Posterior vena cava (tissue), 2 donors: ENCODE results near the gene PTPRD. TPM values are rescaled to one million over a fixed set of nuclear protein-coding genes. Genes with fewer than 3 reads are reported as not detected.

ENCODE experiments used
- DNase-seq: peaks from one replicate; pipeline ENCODE4 v3.0.0-alpha.2; 2020; ENCODE audit warnings: low spot score
- intact Hi-C, 2 donors: fragments of 100-400 bp; cut with DNase I; formaldehyde crosslinking; loops; one replicate each; pipeline versions ENCODE4 v1.14.1 to v1.14.2; 2022 to 2023
- total RNA-seq, 2 donors: library from RNA; stranded (reverse); fragmentation: NEBNext Ultra II Directional; extraction: Animal tissue kit (Norgen Biotek cat#: 25700); gene quantifications; one replicate each; pipeline ENCODE4 v1.2.1, GENCODE V29; 2021
- donor health status: DM: yes; HTN: yes; CAD: no.
- donor health status: DM: yes; HTN: yes; CAD: no.

The PTPRD gene
- total RNA-seq, 2 donors from 2014 or later: 21.4 to 51.2 TPM

DNA sequence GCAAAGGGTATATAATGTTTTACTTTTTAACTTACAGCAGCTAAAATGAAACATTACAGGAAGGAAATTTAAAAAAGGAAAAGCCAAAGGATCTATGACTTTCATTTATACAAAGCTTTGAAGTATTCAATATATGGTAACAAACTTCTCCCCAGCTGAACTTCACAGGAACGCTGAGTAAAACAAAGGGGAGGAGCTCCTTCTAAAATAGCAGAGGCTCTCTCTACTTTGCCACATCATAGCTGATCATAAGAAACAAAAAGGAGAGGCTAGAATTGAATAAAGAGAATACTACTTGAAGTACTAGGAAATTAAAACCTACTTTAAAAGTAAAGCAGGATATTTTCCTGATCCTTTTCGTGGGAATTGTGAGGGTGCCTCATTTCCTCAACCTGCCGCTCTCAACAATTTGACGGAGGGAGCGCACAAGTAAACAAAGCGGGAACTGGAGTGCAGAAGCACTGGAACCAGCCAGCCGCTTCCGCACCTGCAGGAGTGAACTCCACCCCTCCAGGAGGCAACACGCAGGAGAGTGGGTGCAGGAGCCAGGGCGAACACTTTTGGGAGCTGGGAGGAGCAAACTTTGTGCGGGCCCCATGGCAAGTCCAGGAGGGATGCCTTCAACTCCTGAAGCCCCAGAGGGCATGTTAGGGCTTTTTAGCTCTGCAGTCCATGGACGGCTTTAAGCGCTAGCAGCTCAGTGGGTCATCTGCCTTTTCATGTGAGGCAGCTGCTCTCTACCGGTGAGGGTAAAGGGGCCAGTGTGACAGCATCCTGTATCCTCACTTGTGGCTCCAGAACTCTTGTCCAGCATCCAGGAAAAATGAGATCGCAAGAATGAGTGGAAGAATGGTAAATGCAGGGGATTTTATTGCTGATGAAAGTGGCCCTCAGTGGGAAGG is 757.4 kb downstream of the PTPRD start:
- intact Hi-C loops: no loop called here
- DNase-seq: no peak

DNA sequence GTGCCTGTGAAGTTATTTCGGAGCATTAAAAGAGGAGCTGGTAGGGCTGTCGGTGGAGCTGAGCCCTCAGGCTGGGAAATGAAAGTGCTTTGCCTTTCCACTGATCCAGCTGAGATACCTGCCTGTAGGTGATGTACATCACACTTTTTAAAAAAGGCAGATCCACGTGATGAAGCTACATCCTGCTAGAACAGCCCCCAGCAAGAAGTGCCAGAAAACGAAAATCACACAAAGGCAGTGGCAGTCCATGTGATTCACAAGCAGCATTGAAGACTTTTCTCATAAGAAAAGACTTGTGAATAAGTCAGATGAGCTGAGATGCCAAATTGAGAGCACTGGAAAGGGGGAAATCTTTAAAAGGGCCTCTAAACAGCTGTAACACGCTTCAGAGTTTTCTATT is 765.1 kb downstream of the PTPRD start:
- intact Hi-C loops: no loop called here

DNA sequence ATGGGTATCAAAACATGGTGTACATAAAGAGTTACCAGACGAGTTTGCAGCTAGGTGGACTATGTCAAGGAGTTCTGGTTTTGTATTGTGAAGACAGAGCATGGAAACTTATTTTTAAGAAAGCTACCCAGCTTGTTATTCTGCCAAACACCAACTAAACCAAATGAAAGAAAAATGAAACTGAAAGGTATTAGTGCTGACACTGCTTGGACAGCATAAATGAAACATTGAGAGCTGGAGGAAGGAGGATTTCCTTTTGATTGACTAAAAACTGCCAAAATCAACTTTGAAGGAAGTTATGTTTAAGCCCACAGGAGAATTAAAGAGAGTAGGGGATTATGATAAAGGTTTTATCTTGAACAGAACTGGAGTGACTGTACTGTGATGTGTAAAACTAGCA is 766.2 kb downstream of the PTPRD start:
- intact Hi-C loops: no loop called here

More for the DNA sequence above, 765.1 kb downstream of the PTPRD start:
- no peak for DNase-seq

DNA sequence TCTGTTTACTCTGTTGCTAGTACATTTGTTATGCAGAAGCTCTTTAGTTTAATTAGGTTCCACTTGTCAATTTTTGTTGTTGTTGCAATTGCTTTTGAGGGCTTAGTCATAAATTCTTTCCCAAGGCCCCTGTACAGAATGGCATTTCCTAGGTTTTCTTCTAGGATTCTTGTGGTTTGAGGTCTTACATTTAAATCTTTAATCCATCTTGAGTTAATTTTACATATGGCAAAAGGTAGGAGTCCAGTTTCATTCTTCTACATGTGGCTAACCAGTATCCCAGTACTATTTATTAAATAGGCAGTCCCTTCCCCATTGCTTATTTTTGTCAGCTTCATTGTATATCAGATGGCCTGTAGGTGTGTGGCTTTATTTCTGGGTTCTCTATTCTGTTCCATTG is 792.4 kb downstream of the PTPRD start:
- no peak for DNase-seq
- intact Hi-C loops: no loop called here

More for the DNA sequence above, 766.2 kb downstream of the PTPRD start:
- no peak for DNase-seq

DNA sequence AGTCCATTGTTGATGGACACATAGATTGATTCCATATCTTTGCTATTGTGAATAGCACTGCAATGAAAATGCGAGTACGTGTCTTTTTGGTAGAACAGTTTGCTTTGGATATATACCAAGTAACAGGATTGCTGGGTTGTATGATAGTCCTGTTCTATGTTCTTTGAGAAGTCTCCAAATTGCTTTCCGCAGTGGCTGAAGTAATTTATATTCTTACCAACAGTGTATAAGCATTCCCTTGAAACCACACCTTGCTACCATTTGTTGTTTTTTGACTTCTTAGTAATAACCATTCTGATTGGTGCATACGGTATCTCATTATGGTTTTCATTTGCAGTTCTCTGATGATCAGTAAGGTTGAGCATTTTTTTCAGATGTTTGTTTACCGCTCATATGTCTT is 792.9 kb downstream of the PTPRD start:
- no peak for DNase-seq
- intact Hi-C loops: no loop called here

DNA sequence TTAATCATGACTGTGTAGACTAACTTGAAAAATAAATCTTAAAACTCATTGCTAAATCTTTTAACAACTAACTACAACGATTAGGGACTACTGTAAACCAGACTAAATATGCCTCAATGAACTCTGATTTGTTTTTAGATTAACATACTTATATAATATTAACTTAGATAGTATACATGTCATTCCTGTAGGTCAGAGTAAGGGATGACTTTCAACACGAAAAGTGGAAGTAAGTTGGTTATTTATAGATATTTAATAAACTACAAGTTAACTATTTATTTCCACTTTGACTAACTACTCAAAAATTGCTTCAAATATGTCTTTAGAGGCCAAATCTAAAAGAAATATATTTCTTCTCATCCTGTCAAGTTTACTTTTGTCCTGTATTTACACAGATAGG is 795.6 kb downstream of the PTPRD start:
- no peak for DNase-seq
- intact Hi-C loops: no loop called here

DNA sequence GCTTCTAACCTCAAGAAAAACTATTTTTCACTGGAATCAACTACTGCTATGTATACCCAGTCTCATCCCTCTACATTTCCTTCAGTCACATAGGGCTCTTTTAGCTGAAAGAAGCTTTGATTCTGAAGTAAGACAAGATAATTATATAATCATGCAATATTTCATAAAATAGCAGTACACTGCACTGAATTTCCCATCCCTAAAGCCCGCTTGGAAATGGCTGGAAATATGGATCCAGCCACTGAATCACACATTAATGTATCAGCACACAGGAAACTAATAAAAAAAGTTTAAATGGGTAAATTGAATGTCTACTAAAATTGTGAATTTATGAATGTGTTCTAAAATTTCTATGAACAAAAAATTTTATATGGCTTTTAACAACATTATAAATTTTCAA is 808.7 kb downstream of the PTPRD start:
- intact Hi-C loops: no loop called here
- no peak for DNase-seq

DNA sequence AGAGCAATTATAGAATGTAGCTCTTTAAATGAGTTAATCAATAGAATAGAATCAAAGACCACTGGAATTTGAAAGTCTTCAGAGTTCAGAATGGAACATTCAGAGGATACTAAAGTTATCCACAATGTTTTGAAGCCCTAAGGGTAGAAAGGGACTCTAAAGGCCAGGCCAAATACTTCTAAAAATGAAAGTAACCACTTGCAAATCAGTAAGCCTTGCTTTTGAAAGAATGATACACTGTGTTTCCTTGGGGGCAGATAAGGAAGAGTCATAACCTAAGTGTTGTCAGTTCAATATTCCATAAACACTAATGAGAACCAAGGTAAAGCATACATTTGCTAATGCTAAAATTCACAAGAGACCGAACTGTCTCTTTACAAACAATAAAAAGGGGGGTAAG is 813.5 kb downstream of the PTPRD start:
- no peak for DNase-seq
- intact Hi-C loops: loop anchor here (10.0 kb wide), 1 partner anchor 194 kb away; no protein-coding TSS in a partner anchor

DNA sequence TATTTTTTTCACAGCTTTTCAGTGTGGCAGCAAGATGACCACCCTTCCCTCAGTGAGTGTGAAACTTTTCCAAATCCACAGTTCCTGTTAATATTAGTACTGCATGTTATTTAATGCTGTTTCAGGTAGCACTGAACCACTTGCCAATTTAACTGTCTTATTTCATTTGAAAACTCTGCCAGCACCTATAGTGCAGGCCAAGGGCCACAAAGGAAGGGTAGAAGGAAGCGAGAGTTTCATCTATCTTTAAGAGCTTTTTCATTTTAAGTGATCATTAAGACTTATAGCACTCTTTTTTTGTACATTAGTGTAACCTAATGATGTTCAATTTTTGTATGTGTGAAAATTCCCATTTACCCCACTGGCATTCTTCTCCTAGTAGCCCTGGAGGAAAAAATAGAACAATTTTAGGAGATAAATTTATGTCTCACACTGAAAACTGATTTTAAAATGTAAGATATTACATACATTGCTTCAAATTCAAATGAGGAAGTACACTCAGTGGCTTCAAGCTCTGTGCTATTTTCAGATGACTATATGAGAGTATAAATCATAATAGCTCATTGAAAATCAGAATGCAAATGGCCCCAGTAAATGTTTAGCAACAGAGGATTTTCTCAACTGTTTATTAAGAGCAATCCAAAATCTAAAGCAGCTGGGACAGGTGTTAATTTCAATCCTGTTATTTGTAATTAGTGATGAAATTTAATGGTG is 820.5 kb downstream of the PTPRD start:
- intact Hi-C loops: loop anchor here (5.0 to 10.0 kb wide), 2 partner anchors 188 to 1530 kb away; no protein-coding TSS in a partner anchor
- DNase-seq: no peak

DNA sequence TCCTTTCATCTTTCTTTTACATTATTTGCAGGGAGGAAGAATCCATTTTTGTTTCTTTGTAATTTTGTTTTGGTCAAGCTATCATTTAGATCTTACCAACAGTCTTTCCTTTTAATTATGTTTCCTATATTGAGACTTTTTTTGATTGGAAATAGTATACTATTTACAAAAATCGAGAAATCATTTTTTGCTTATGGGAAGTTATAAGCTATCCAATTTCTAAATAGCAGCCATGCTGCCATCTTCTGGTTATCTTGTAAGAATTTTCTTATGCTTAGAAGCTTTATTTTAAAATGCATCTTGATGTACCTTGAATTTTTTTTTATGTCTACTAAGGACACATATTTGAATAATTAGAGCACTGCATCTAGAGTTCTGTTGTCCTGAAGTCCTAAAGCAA is 821.2 kb downstream of the PTPRD start:
- DNase-seq: no peak
- intact Hi-C loops: loop anchor here (5.0 to 10.0 kb wide), 2 partner anchors 187 to 1529 kb away; no protein-coding TSS in a partner anchor

DNA sequence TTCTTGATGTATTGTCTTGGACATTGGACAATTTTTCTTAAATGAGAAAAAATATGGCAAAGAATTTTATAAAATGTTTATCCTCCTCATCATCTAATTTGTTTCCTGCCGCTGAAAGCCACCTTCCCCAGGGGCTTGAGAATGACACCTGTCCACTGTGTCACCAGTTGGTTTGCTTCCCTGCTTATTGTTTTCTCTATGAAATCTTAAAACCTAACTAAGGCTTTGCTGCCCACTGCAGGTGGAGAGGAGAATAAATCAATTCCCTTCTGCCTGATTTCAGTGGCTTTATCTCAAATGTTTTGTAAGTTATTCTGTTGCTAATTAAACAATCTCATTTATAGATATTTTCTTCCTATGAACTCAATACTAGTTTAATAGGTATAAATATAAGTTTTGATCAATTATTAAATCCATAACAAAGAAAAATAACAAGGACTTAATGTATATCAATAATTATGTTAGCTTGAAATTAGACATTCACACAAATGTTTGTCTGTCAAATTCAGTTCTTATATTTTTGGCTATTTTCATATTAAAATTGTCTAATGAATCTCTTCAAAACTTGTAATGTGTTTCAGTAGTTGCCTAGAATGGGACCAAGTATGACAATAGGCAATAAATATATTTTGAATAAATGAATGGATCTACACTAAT is 822.5 kb downstream of the PTPRD start:
- intact Hi-C loops: loop anchor here (5.0 to 10.0 kb wide), 2 partner anchors 186 to 1528 kb away; no protein-coding TSS in a partner anchor
- DNase-seq: no peak

DNA sequence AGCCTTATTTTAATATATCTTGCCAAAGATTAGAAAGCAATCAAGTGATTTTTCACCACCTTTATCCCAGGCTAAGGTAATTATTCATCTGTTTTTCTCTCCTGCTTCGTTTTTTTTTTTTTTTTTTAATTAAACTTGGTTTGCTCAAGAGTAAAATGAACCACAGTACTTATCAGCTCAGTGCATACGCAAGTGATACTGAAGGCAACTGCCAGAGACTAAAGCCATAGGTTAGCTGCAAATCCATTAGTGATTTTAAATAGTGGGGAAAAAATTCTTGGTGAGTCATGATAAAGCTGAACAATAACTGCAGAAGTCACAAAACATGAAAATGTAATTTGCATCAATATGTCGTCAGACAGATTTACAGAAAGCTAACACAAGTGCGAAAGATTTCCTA is 829.1 kb downstream of the PTPRD start:
- intact Hi-C loops: no loop called here
- DNase-seq: no peak

DNA sequence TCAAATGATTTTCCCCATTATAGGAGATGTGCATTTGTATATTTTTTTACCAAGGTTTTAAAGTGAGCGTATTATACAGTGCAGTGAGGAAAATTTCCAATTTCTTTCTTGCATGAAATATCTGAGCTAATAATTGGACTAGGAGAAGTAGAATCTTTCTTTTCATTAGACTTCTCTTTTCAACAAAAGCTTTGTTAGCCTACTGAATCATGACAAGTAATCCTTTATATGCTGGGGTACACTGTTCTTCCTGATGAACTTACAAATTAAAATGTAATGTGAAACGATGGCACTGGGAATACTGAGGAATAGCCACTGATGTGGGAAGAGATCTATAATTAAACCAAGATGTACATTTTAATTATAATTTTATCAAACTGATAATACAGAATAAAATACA is 829.6 kb downstream of the PTPRD start:
- no peak for DNase-seq

DNA sequence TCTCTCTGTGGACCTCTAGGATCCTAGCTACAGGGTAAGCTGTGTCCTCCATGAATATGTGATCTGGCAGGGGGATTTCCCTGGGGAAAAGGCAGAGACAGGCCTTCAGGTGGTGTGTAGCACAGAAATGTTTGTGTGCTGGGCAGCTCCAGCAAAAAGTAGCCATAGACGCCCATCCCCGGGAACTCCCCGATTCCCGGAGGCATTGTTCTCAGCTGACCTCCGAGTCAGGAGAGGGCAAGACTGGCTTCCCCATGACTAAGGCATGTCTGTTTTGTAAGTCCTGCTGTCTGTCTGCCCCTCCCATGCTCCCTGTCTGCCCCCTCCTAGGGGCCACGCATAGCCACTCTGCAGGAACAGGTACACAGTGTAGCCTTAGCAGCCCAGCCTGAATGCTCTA is 834.5 kb downstream of the PTPRD start:
- intact Hi-C loops: no loop called here

More for the DNA sequence above, 829.6 kb downstream of the PTPRD start:
- intact Hi-C loops: no loop called here

DNA sequence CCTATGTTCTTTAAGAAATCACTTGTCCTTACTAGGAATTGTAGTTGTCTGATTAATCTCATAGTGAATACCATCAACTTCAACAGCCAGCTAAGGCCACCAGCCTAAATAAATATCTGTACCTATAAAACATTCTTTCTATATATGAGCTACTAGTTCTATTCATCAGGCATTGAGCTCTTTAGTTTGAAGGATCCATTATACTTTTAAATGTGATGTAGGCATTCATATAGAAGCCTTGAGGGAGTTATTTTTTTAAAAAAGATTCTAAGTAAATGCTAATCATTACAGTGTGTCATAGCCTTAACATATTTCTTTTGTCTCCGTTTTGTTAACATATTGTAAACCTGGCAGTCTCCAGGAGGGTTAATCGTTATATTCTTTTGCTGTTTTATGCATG is 838.3 kb downstream of the PTPRD start:
- intact Hi-C loops: no loop called here
- DNase-seq: no peak

More for the DNA sequence above, 834.5 kb downstream of the PTPRD start:
- DNase-seq: no peak

DNA sequence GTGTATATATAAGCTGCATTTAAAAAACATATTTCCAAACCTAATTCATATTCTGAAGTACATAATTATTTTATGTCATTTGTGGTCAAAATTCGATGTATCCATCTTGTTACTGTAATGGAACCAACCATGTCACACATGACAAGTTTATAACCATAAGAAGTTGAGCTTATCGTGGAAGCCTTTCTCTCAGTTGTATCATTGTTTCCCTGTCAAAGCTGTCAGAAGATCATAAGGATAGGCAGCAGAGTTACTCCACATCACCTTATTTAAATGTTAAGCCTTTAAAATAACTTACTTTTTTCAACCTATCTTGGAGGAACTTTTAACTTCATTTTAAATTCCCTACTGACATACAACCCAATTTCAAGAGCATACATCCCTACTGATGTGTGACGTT is 841.5 kb downstream of the PTPRD start:
- no peak for DNase-seq
- intact Hi-C loops: no loop called here

DNA sequence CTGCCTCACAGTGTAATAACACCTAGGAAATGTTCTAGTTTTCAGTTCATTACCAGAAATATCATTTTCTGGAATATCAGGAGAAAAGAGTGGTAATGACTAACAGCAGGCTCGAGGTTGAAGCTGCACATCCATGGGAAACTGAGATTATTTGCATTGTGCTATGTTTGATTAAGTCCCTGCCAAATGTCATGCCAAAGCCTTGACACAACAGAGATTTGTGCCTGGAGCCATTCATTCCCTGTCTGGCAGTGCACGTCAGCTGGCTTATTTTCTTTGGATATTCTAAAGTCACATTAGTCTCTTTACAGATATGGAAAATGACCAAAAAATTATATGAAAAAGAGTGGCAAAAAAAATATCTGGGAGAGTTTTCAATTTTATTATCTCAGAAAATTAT is 848.0 kb downstream of the PTPRD start:
- intact Hi-C loops: no loop called here

DNA sequence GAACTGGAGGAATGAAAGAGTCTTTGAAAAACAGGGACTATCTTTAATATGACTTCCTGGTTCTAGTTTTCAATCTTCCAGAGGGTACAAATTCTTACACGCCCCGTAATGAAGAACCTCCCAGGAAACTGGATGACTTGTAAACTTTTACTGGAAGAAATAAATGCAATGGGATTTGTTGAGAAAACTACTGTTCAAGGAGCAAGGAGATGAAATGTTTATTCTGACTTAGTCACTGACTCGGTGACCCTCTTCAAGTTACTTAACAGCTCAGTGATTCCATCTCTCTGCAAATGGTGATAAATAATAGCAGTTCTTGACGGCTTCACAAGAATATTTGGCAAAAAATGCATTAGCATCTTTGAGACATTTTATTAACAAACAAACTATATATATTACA is 858.6 kb downstream of the PTPRD start:
- intact Hi-C loops: no loop called here
- no peak for DNase-seq

More for the DNA sequence above, 848.0 kb downstream of the PTPRD start:
- no peak for DNase-seq

DNA sequence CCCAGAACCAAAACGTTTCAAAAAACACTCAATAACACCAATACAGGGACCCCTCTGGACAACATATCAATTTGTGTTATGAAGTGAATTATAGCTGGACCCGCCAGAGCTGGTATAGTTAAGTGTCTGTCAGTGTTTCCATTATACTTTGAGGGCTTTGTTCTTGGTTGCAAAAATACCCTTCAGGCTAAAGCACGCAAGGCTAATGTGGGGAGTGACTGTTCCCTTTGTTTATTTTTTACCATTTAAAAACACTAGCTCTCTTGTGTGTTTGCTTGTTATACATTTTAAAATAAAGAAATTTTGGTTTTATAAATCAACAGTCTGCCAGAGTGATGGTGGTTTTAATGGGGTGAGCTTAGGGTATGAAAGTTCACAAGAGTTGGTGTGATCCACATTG is 859.5 kb downstream of the PTPRD start:
- no peak for DNase-seq
- intact Hi-C loops: no loop called here

DNA sequence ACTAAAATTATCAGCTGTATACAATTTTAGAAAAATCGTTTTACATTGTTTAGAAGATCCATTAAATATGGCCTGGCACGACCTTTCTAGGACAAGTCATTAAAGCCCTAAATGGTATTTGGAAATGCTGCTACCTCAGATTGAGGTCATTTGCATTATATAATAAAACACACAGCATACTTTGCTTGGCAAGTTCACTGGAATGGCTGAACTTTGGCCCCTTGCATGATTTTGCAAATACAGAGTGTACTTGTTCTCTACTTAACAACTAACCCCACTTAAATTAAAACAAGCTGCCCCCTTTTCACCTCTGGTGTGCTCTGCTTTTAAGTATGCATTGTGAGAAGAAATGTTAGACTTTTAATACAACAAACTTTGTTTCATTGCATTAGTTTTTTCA is 860.1 kb downstream of the PTPRD start:
- intact Hi-C loops: no loop called here
- no peak for DNase-seq
